Fibroblast of mammary gland (primary cell): ENCODE data around the gene PCBD1.

Experiments used
- DNase-seq: peaks from one replicate; pipeline ENCODE4 v3.0.0-alpha.2; 2010; ENCODE audit warnings: low read depth
- H3K4me3 ChIP-seq: 2 replicates; pipeline ENCODE4 v1.5.1; 2011; ENCODE audit warnings: low read depth, mild to moderate bottlenecking, low read length, moderate library complexity; ENCODE audit not compliant: control insufficient read depth
- CTCF ChIP-seq: conservative IDR thresholded peaks from 2 replicates; pipeline ENCODE4 v1.5.1; 2011; ENCODE audit warnings: low read depth, low read length, inconsistent platforms; ENCODE audit not compliant: control insufficient read depth, insufficient read depth

PCBD1 gene

GRCh38 chr10:70902661-70903261, 14.4 kb upstream of the PCBD1 start:
- H3K4me3 ChIP-seq, result no peak overlapping the region
- TF ChIP-seq CTCF, result no peak
- DNase-seq, result no peak

- TF ChIP-seq CTCF, result no peak
- no peak overlapping the region for H3K4me3 ChIP-seq
- no peak for DNase-seq
These were observed 13.0 kb upstream of the PCBD1 start for GRCh38 chr10:70901276-70901878.

- no peak for TF ChIP-seq CTCF
- no peak overlapping the region for H3K4me3 ChIP-seq
- DNase-seq, result no peak
These were observed 10.7 kb upstream of the PCBD1 start for GRCh38 chr10:70899096-70899495.

GRCh38 chr10:70898687-70899086, 10.3 kb upstream of the PCBD1 start:
- DNase-seq, result no peak
- H3K4me3 ChIP-seq, result no peak overlapping the region
- TF ChIP-seq CTCF, result no peak

- no peak overlapping the region for H3K4me3 ChIP-seq
- DNase-seq, result no peak
- TF ChIP-seq CTCF, result no peak
These were observed 8.2 kb upstream of the PCBD1 start for GRCh38 chr10:70896551-70896950.

DNA sequence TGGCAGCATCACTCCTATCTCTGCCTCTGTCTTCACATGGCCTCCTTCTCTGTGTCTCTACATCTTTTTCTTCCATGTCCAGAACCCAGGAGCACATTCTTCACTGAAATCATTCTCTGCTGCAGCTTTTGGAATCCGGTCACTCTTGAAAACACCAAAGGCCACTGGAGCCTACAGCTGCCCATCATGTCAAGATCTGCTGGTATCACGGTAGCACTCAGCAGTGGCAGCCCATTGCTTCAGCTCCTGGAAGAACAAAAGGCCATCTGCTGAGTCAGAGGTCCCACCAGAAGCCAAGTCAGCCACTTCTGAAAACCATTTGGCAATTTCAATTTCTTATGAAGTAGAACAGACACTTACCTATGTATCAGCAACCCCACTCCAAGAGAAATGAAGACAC, 6.1 kb upstream of the PCBD1 start:
- no peak for DNase-seq
- no peak overlapping the region for H3K4me3 ChIP-seq
- TF ChIP-seq CTCF, result no peak

DNA sequence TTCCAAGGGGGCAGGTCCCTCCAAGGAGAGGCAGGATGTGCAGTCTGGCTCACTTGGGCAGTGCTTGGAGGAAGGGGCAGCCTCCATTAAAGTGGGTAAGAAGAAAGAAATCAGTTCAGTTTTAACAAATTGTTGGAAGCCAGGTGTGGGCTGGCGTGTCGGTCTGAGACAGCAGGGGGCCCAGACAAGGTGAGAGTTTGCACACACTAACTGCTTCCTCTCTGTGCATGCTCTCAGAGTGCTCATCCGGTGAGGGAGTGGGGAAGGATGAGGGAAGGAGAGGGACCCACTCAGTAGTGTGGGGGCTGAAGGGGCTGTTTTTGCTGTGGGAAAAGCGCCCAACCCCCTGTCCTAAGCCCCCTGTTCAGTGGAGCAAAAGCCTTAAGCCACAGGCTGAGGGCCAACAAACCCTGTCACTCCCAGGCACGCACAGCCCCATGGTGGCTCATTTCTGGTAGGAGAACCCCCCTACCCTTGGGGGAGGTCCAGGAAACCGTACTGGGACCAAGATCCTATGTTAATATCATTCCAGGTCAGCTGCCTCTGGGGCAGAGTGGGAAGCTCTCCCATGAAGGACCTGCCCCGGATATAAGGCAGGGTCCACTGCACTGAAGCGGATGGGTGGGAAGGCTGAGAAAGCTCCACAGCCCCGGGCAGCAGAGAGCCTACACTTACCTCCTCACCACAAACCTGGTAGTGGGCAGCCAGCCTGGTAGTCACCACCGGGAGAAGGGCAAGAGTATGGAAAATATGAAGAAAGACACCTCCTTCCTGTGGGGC, 5.1 kb upstream of the PCBD1 start:
- no peak overlapping the region for H3K4me3 ChIP-seq
- no peak for TF ChIP-seq CTCF
- DNase-seq, result no peak
